Naive thymus-derived CD4-positive, alpha-beta T cell (primary cell): ENCODE data around the gene ST14. TPM values are rescaled to one million over a fixed set of nuclear protein-coding genes. Genes with fewer than 3 reads are reported as not detected.

Experiments used
- ATAC-seq: fragments of 150-1000 bp; cut with Tn5 transposase; 2 replicates; pipeline ENCODE4 v1.10.0; 2021; ENCODE audit warnings: mild to moderate bottlenecking, moderate library complexity
- CTCF ChIA-PET: fragments of 350-600 bp; sonication (Branson Sonifier 250); formaldehyde crosslinking; loops from one replicate; lab custom pipeline; 2021; ENCODE audit warnings: antibody characterized with exemption; lab: Charles Lee
- POLR2A ChIA-PET: fragments of 350-600 bp; sonication (Branson Sonifier 250); formaldehyde crosslinking; loops from one replicate; lab custom pipeline; 2021; ENCODE audit warnings: antibody characterized with exemption, inconsistent platforms; lab: Charles Lee
- DNase-seq, 9 donors: peaks; one replicate each; pipeline versions ENCODE4 v3.0.0 to v3.0.0-alpha.2; 2020 to 2022; ENCODE audit warnings: mixed read lengths in 1 of 9
- H3K27ac ChIP-seq: one replicate; pipeline ENCODE4 v1.7.0; 2013; ENCODE audit warnings: mild to moderate bottlenecking, low read depth, low read length, moderate library complexity
- H3K27me3 ChIP-seq, 2 donors: one replicate each; pipeline ENCODE4 v1.7.0; 2013; ENCODE audit warnings: low read length in 2 of 2, mild to moderate bottlenecking in 2 of 2, moderate library complexity in 2 of 2; ENCODE audit not compliant: control insufficient read depth in 2 of 2, insufficient read depth in 2 of 2
- H3K36me3 ChIP-seq, 3 experiments: 1 replicate in 2 of 3; 2 replicates in 1 of 3; pipeline ENCODE4 v1.7.0; 2013; ENCODE audit warnings: low read length in 3 of 3, mild to moderate bottlenecking in 3 of 3, moderate library complexity in 1 of 3; ENCODE audit not compliant: insufficient read depth in 3 of 3, control insufficient read depth in 2 of 3
- H3K4me1 ChIP-seq, 2 donors: one replicate each; pipeline ENCODE4 v1.7.0; 2013; ENCODE audit warnings: low read length in 2 of 2, mild to moderate bottlenecking in 2 of 2, moderate library complexity in 1 of 2; ENCODE audit not compliant: control insufficient read depth in 2 of 2, insufficient read depth in 2 of 2
- H3K4me3 ChIP-seq: 2 replicates; pipeline ENCODE4 v1.7.0; 2013; ENCODE audit warnings: mild to moderate bottlenecking, low read length
- H3K9me3 ChIP-seq, 3 experiments: 1 replicate in 2 of 3; 2 replicates in 1 of 3; pipeline ENCODE4 v1.7.0; 2013; ENCODE audit warnings: low read length in 3 of 3; ENCODE audit not compliant: control insufficient read depth in 2 of 3
- H3K27ac Mint-ChIP-seq, 9 donors: one replicate each; pipeline ENCODE4 v1.8.0; 2020 to 2022; ENCODE audit warnings: mixed read lengths in 9 of 9, mild to moderate bottlenecking in 8 of 9, moderate library complexity in 5 of 9, inconsistent platforms in 2 of 9
- H3K27me3 Mint-ChIP-seq, 5 donors: one replicate each; pipeline ENCODE4 v1.8.0; 2021 to 2022; ENCODE audit warnings: mixed read lengths in 5 of 5, mild to moderate bottlenecking in 1 of 5
- H3K36me3 Mint-ChIP-seq, 5 donors: one replicate each; pipeline ENCODE4 v1.8.0; 2020 to 2022; ENCODE audit warnings: mixed read lengths in 5 of 5, mild to moderate bottlenecking in 3 of 5, inconsistent platforms in 1 of 5
- H3K4me1 Mint-ChIP-seq, 7 donors: one replicate each; pipeline ENCODE4 v1.8.0; 2020 to 2022; ENCODE audit warnings: mixed read lengths in 7 of 7, mild to moderate bottlenecking in 3 of 7, inconsistent platforms in 1 of 7
- H3K4me3 Mint-ChIP-seq, 10 donors: one replicate each; pipeline ENCODE4 v1.8.0; 2020 to 2022; ENCODE audit warnings: mild to moderate bottlenecking in 10 of 10, mixed read lengths in 10 of 10, moderate library complexity in 6 of 10, inconsistent platforms in 2 of 10
- H3K9me3 Mint-ChIP-seq, 11 donors: one replicate each; pipeline ENCODE4 v1.8.0; 2020 to 2022; ENCODE audit warnings: mixed read lengths in 11 of 11, mild to moderate bottlenecking in 4 of 11, inconsistent platforms in 1 of 11, moderate library complexity in 1 of 11
- intact Hi-C, 2 donors: fragments of 100-400 bp; cut with micrococcal nuclease; formaldehyde crosslinking; loops; one replicate each; pipeline ENCODE4 v1.15.1; 2023
- polyA plus RNA-seq, 2 donors: library from polyadenylated mRNA; unstranded; fragments of 300-500 nt; fragmentation: Illumina TruSeq; gene quantifications; one replicate each; pipeline ENCODE4 v1.2.3, GENCODE V29; 2021
- total RNA-seq, 6 experiments: library from RNA in 5 of 6; stranded (reverse) in 5 of 6; gene quantifications; 1 replicate in 5 of 6; 2 replicates in 1 of 6; pipeline ENCODE4 v1.2.3 and lab custom pipeline; 2021 to 2026

The ST14 gene
- total and polyA plus RNA-seq, 7 experiments from 2014 or later, result 0.05 to 8.8 (median 0.51) TPM; not detected in 2

DNA sequence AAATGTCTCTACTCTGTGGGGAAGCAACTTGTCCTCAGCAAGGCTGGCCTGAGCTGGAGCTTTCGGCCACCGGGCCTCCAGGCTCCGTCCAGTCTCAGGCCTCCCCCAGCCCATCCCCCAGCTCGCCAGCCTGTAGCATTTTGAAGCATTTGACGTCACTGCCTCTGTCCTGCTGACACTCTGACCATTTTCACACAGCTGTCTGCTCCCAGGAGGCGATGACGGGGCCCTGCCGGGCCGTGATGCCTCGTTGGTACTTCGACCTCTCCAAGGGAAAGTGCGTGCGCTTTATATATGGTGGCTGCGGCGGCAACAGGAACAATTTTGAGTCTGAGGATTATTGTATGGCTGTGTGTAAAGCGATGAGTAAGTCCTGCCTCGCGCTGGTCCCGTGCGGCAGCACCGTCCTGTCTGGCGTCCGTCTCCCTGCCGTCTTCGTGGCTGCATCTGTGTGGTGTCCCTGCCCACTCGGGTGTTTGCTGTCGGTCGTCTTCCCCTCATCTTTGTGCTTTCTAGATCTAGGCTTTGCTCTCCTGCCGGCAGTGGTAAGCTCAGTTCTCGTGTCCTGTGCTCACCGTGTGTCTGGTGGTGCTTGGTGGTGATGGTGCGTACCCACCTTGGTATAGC, 36.1 kb upstream of the ST14 start:
- Histone ChIP-seq H3K4me1 (peaks cover 8 to 23% of the 10 kb centered on the region in 2 donors), H3K4me3 (no peak overlapping the region), H3K9me3 (no peaks in the 10 kb centered on the region), H3K27ac (no peak overlapping the region), H3K27me3 (no peaks in the 10 kb centered on the region), H3K36me3 (peaks cover 0 to 38% (median 0%) of the 10 kb centered on the region in 3 experiments)
- Mint-ChIP-seq H3K27ac (peak overlapping the region in 2 of 9 donors; percentile 52 to 63), H3K4me3 (no peak overlapping the region), H3K36me3 (peaks cover 16 to 37% (median 19%) of the 10 kb centered on the region in 5 donors), H3K9me3 (no peaks in the 10 kb centered on the region), H3K4me1 (peaks cover 20 to 44% (median 41%) of the 10 kb centered on the region in 7 donors), H3K27me3 (peaks cover 0 to 15% (median 0%) of the 10 kb centered on the region in 5 donors)
- intact Hi-C loops, result no loop called here
- DNase-seq, result no peak
- CTCF ChIA-PET, result no interaction called here
- ATAC-seq, result no peak
- POLR2A ChIA-PET, result no interaction called here

DNA sequence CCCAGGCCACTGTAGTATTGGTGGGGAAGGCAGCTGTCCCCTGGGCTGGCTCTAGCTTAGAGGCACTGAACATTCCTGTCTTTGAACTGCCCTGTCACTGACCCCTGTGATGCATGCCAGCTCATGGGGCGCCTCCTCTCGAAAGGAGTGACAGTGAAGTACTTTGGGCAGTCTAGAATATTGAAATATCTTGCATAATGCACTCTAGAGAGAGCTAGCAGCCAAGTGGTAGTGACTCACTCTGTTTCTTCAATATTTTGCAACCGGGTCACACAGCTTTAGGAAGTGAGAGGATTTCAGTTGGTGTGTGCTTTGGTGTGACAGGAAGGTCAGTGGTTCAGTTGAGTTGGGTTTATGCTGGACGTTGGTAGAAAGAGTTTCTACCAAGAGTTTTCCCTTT, 35.5 kb upstream of the ST14 start:
- no peaks in the 10 kb centered on the region for H3K27me3 ChIP-seq
- Mint-ChIP-seq H3K27ac (peak overlapping the region in 2 of 9 donors; percentile 52 to 63), H3K9me3 (no peaks in the 10 kb centered on the region), H3K27me3 (peaks cover 0 to 14% (median 0%) of the 10 kb centered on the region in 5 donors), H3K36me3 (peaks cover 17 to 41% (median 19%) of the 10 kb centered on the region in 5 donors), H3K4me1 (peaks cover 15 to 39% (median 35%) of the 10 kb centered on the region in 7 donors), H3K4me3 (no peak overlapping the region)
- ChIA-PET CTCF (no interaction called here), POLR2A (no interaction called here)
- intact Hi-C loops, result no loop called here
- H3K36me3 ChIP-seq, result peaks cover 0 to 43% (median 0%) of the 10 kb centered on the region in 3 experiments
- ATAC-seq (peak; percentile 88), DNase-seq (no peak)
- no peak overlapping the region for H3K4me3 ChIP-seq
- no peaks in the 10 kb centered on the region for H3K9me3 ChIP-seq
- H3K27ac ChIP-seq, result no peak overlapping the region
- H3K4me1 ChIP-seq, result peaks cover 3 to 18% of the 10 kb centered on the region in 2 donors

GRCh38 chr11:130125638-130126037, 33.9 kb upstream of the ST14 start:
- H3K4me1 Mint-ChIP-seq, result peaks cover 12 to 26% (median 20%) of the 10 kb centered on the region in 7 donors
- no peak overlapping the region for H3K4me3 Mint-ChIP-seq
- Histone ChIP-seq H3K36me3 (peaks cover 0 to 53% (median 3%) of the 10 kb centered on the region in 3 experiments), H3K27me3 (no peaks in the 10 kb centered on the region), H3K4me3 (no peak overlapping the region), H3K4me1 (peaks cover 0 to 14% of the 10 kb centered on the region in 2 donors), H3K9me3 (no peaks in the 10 kb centered on the region), H3K27ac (no peak overlapping the region)
- DNase-seq (no peak), ATAC-seq (no peak)
- peaks cover 0 to 3% (median 0%) of the 10 kb centered on the region in 5 donors for H3K27me3 Mint-ChIP-seq
- ChIA-PET POLR2A (no interaction called here), CTCF (no interaction called here)
- no peaks in the 10 kb centered on the region for H3K9me3 Mint-ChIP-seq
- intact Hi-C loops, result no loop called here
- peaks cover 18 to 41% (median 20%) of the 10 kb centered on the region in 5 donors for H3K36me3 Mint-ChIP-seq
- no peak overlapping the region for H3K27ac Mint-ChIP-seq

- no peak for DNase-seq
- Mint-ChIP-seq H3K27ac (no peak overlapping the region), H3K9me3 (no peaks in the 10 kb centered on the region), H3K27me3 (no peaks in the 10 kb centered on the region), H3K4me3 (no peak overlapping the region), H3K4me1 (peaks cover 10 to 22% (median 12%) of the 10 kb centered on the region in 7 donors), H3K36me3 (peaks cover 17 to 44% (median 22%) of the 10 kb centered on the region in 5 donors)
- no peaks in the 10 kb centered on the region for H3K9me3 ChIP-seq
- no peaks in the 10 kb centered on the region for H3K27me3 ChIP-seq
- no peak for ATAC-seq
- ChIA-PET POLR2A (no interaction called here), CTCF (no interaction called here)
- intact Hi-C loops, result no loop called here
- peaks cover 0 to 9% of the 10 kb centered on the region in 2 donors for H3K4me1 ChIP-seq
- no peak overlapping the region for H3K4me3 ChIP-seq
- no peak overlapping the region for H3K27ac ChIP-seq
- H3K36me3 ChIP-seq, result peaks cover 0 to 53% (median 6%) of the 10 kb centered on the region in 3 experiments
Observed at GRCh38 chr11:130126516-130126915, 33.1 kb upstream of the ST14 start.

DNA sequence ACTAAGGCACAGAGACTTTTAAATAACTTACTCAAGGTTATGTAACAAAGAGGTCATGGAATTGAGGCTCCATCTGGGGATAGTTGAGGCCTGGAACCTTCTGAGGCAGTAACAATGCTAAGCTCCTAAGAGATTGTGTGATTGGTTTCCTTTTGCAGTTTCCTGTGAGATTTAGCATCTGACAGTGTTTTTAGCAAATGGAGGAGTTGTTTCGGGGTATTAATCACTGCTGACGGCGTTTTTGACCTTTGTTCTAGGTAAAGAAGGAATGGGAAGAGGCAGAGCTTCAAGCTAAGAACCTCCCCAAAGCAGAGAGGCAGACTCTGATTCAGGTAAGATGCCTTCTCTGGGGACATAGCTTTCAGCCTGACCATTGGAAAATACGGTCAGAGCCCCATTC, 32.1 kb upstream of the ST14 start:
- ATAC-seq, result no peak
- no peak overlapping the region for H3K27ac ChIP-seq
- CTCF ChIA-PET, result interaction anchor here (0.7 kb wide), 1 partner anchor 236 kb away, joined by 5 read pairs; no protein-coding TSS in a partner anchor
- no peak overlapping the region for H3K4me3 ChIP-seq
- peak overlapping the region in 1 of 9 donors; percentile 41 for H3K27ac Mint-ChIP-seq
- H3K9me3 ChIP-seq, result no peaks in the 10 kb centered on the region
- H3K4me3 Mint-ChIP-seq, result no peak overlapping the region
- H3K9me3 Mint-ChIP-seq, result no peaks in the 10 kb centered on the region
- H3K27me3 Mint-ChIP-seq, result no peaks in the 10 kb centered on the region
- peaks cover 0 to 49% (median 6%) of the 10 kb centered on the region in 3 experiments for H3K36me3 ChIP-seq
- H3K4me1 Mint-ChIP-seq, result peaks cover under 1 to 12% (median 2%) of the 10 kb centered on the region in 7 donors
- intact Hi-C loops, result no loop called here
- no peaks in the 10 kb centered on the region for H3K27me3 ChIP-seq
- peaks cover 11 to 42% (median 17%) of the 10 kb centered on the region in 5 donors for H3K36me3 Mint-ChIP-seq
- no peak for DNase-seq
- POLR2A ChIA-PET, result interaction anchor here (0.6 kb wide), 1 partner anchor 120 kb away, joined by 3 read pairs; no protein-coding TSS in a partner anchor
- no peaks in the 10 kb centered on the region for H3K4me1 ChIP-seq

DNA sequence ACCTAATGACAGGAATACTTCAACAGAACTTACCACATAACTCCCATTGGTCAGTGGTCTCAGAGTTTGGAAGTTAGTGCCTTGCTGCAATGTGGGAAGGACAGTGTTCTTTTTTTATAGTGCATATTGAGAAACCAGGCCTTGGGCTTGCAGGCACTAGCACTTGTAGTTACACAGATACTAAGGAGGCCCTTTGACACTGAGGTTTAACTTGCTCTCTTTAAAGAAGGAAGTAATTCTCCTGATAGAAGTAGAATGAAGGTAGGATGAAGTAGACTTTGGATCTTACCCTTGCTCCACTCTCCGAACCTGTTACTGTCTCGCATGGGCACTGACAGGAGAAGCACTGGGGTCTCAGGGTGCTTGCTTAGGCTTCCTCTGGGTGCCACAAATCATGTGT, 31.0 kb upstream of the ST14 start:
- Histone ChIP-seq H3K4me1 (no peaks in the 10 kb centered on the region), H3K9me3 (no peaks in the 10 kb centered on the region), H3K27ac (no peak overlapping the region), H3K27me3 (no peaks in the 10 kb centered on the region), H3K4me3 (no peak overlapping the region), H3K36me3 (peaks cover 3 to 38% (median 6%) of the 10 kb centered on the region in 3 experiments)
- ATAC-seq, result no peak
- ChIA-PET CTCF (no interaction called here), POLR2A (no interaction called here)
- H3K4me1 Mint-ChIP-seq, result peaks cover 0 to 9% (median 0%) of the 10 kb centered on the region in 7 donors
- H3K4me3 Mint-ChIP-seq, result no peak overlapping the region
- intact Hi-C loops, result no loop called here
- DNase-seq, result no peak
- H3K9me3 Mint-ChIP-seq, result no peaks in the 10 kb centered on the region
- no peak overlapping the region for H3K27ac Mint-ChIP-seq
- no peaks in the 10 kb centered on the region for H3K27me3 Mint-ChIP-seq
- H3K36me3 Mint-ChIP-seq, result peaks cover 6 to 35% (median 8%) of the 10 kb centered on the region in 5 donors
